Adrenal gland (tissue), 5 donors: ENCODE measurements around the gene SLC30A7.
A peak's percentile ranks its signal among the peaks of the same experiment; 100 is the strongest.

ENCODE experiments used
- CTCF ChIP-seq, 6 experiments: fragments of 450-650 bp in 4 of 6; fragments of 200-600 bp in 2 of 6; sonication (generic) in 1 of 6; IDR thresholded peaks; 1 replicate in 5 of 6; 2 replicates in 1 of 6; pipeline versions ENCODE4 v1.5.1 to v1.8.0; 2016 to 2021; ENCODE audit warnings: antibody characterized with exemption in 6 of 6, mild to moderate bottlenecking in 2 of 6, moderate library complexity in 1 of 6
- POLR2A ChIP-seq, 2 donors: fragments of 450-650 bp; IDR thresholded peaks; one replicate each; pipeline ENCODE4 v1.6.1; 2017; ENCODE audit warnings: antibody characterized with exemption in 2 of 2, mild to moderate bottlenecking in 2 of 2, moderate library complexity in 1 of 2
- donor health status: DM: no; HTN: no; CAD: no.

- TF ChIP-seq CTCF (IDR thresholded peaks at IDR 0.05) (peak; percentile 42 to 86 (median 73)), POLR2A (IDR thresholded peaks at IDR 0.05) (no peak)
These were observed 29.6 kb upstream of the SLC30A7 start for GRCh38 chr1:100866041-100866900.
